ENCODE measurements around the gene CDC73. TPM values are rescaled to one million over a fixed set of nuclear protein-coding genes. Genes with fewer than 3 reads are reported as not detected.
A peak's percentile ranks its signal among the peaks of the same experiment; 100 is the strongest.

Gene CDC73
- total RNA-seq, 1 experiment from 2014 or later, result 63.2 TPM

- no peaks in the 10 kb centered on the region for H3K9me3 ChIP-seq (ENCODE audit: control insufficient read depth in 1 of 2, insufficient read depth in 1 of 2, low read depth in 1 of 2, low read length in 2 of 2)
- peaks cover 13% of the 10 kb centered on the region; the same call in 1 of the 2 replicates for H4K20me1 ChIP-seq (ENCODE audit: insufficient read depth)
- CTCF ChIA-PET, result interaction anchor here (2.4 kb wide), 1 partner anchor 13 kb away, joined by 14 read pairs; no protein-coding TSS in a partner anchor
- RAD21 ChIA-PET (ENCODE audit: low non-redundant PET in 1 of 2, low total read pairs in 2 of 2, uncharacterized antibody in 2 of 2, unreplicated experiment in 2 of 2), result no interaction called here
- POLR2A ChIA-PET, result no interaction called here
- H3K27ac ChIP-seq (ENCODE audit: low read depth, low read length), result no peak overlapping the region
- intact Hi-C loops (cut with micrococcal nuclease), result no loop called here
- H3K9ac ChIP-seq (ENCODE audit: low read length), result no peak overlapping the region
- peaks cover 6 to 15% of the 10 kb centered on the region in 2 experiments; a peak in 3 of 4 replicates for H3K36me3 ChIP-seq (ENCODE audit: control insufficient read depth in 1 of 2, insufficient read depth in 2 of 2, low read length in 2 of 2)
- H3K79me2 ChIP-seq (ENCODE audit: insufficient read depth, low read length), result peaks cover 66% of the 10 kb centered on the region
- peaks cover 0 to 11% of the 10 kb centered on the region in 2 experiments; a peak in 2 of 4 replicates for H3K4me1 ChIP-seq (ENCODE audit: control insufficient read depth in 1 of 2, insufficient read depth in 2 of 2, low read length in 2 of 2)
- no peaks in the 10 kb centered on the region for H3K9me2 ChIP-seq (ENCODE audit: insufficient read depth)
- ATAC-seq (no peak; the same call in 1 of the 2 replicates), DNase-seq (ENCODE audit: low read depth, low spot score) (no peak)
- H3K27me3 ChIP-seq (ENCODE audit: insufficient read depth, low read length), result no peaks in the 10 kb centered on the region
- TF ChIP-seq FOSL1 (IDR thresholded peaks at IDR 0.05; ENCODE audit: low read depth) (no peak), RAD21 (IDR thresholded peaks at IDR 0.05; ENCODE audit: low read depth) (no peak), CBX3 (IDR thresholded peaks at IDR 0.05; ENCODE audit: low read depth) (no peak), ELF1 (IDR thresholded peaks at IDR 0.05; ENCODE audit: borderline replicate concordance, low read depth) (no peak), MAX (IDR thresholded peaks at IDR 0.05) (no peak), POLR2A (IDR thresholded peaks at IDR 0.05; ENCODE audit: borderline replicate concordance, extremely low read depth, insufficient read depth, insufficient read length) (no peak), YY1 (IDR thresholded peaks at IDR 0.05; ENCODE audit: extremely low read depth, insufficient replicate concordance, low read depth, low read length) (no peak)
- no peak overlapping the region for H2AFZ ChIP-seq (ENCODE audit: low read depth, low read length, poor library complexity, severe bottlenecking)
- H3K4me2 ChIP-seq (ENCODE audit: low read length), result peak overlapping the region; percentile 4; the same call in 1 of the 2 replicates
- BruUV-seq (replicated peaks), result no TSS peak
- no peak overlapping the region for H3K4me3 ChIP-seq (replicated peaks in 1 of 2; ENCODE audit: low read depth in 1 of 2, low read length in 2 of 2)
Measured at GRCh38 chr1:193156117-193156821, 34.4 kb downstream of the CDC73 start.

DNA sequence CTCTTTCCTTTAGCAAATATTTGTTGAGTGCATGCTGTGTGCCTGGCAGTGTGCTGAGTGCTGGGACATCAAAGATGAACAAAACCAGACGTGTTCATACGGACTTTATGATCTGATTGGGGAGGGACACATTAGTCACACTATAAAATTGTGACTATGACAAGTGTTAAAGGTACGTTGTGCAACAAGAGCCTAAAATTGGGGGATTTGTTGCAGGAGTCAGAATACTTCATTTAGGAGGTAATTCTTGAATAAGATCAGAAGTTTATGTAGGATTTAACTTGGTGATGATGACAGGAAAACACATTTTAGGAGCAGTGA, 35.0 kb downstream of the CDC73 start:
- peak overlapping the region; percentile 4; the same call in 1 of the 2 replicates for H3K4me2 ChIP-seq (ENCODE audit: low read length)
- peaks cover 6 to 12% of the 10 kb centered on the region in 2 experiments; a peak in 3 of 4 replicates for H3K36me3 ChIP-seq (ENCODE audit: control insufficient read depth in 1 of 2, insufficient read depth in 2 of 2, low read length in 2 of 2)
- H3K9ac ChIP-seq (ENCODE audit: low read length), result no peak overlapping the region
- H3K4me3 ChIP-seq (replicated peaks in 1 of 2; ENCODE audit: low read depth in 1 of 2, low read length in 2 of 2), result no peak overlapping the region
- no peaks in the 10 kb centered on the region for H3K9me2 ChIP-seq (ENCODE audit: insufficient read depth)
- peaks cover 66% of the 10 kb centered on the region for H3K79me2 ChIP-seq (ENCODE audit: insufficient read depth, low read length)
- peak; percentile 67 for ATAC-seq
- BruUV-seq (replicated peaks), result no TSS peak
- H2AFZ ChIP-seq (ENCODE audit: low read depth, low read length, poor library complexity, severe bottlenecking), result no peak overlapping the region
- H3K4me1 ChIP-seq (ENCODE audit: control insufficient read depth in 1 of 2, insufficient read depth in 2 of 2, low read length in 2 of 2), result peaks cover 0 to 11% of the 10 kb centered on the region in 2 experiments; a peak in 2 of 4 replicates
- intact Hi-C loops (cut with micrococcal nuclease), result no loop called here
- H3K27ac ChIP-seq (ENCODE audit: low read depth, low read length), result no peak overlapping the region
- no peak for DNase-seq (ENCODE audit: low read depth, low spot score)
- CTCF ChIA-PET, result interaction anchor here (1.7 to 2.4 kb wide), 2 partner anchors 14 kb away, joined by 6 to 14 read pairs; no protein-coding TSS in a partner anchor
- H3K9me3 ChIP-seq (ENCODE audit: control insufficient read depth in 1 of 2, insufficient read depth in 1 of 2, low read depth in 1 of 2, low read length in 2 of 2), result no peaks in the 10 kb centered on the region
- H3K27me3 ChIP-seq (ENCODE audit: insufficient read depth, low read length), result no peaks in the 10 kb centered on the region
- RAD21 ChIA-PET (ENCODE audit: low non-redundant PET in 1 of 2, low total read pairs in 2 of 2, uncharacterized antibody in 2 of 2, unreplicated experiment in 2 of 2), result no interaction called here
- POLR2A ChIA-PET, result no interaction called here
- H4K20me1 ChIP-seq (ENCODE audit: insufficient read depth), result peaks cover 13% of the 10 kb centered on the region; the same call in 1 of the 2 replicates
- TF ChIP-seq POLR2AphosphoS5 (IDR thresholded peaks at IDR 0.05; ENCODE audit: low read depth, low read length) (no peak), YY1 (IDR thresholded peaks at IDR 0.05; ENCODE audit: extremely low read depth, insufficient replicate concordance, low read depth, low read length) (no peak), ATF3 (IDR thresholded peaks at IDR 0.05) (no peak), REST (IDR thresholded peaks at IDR 0.05; ENCODE audit: low read depth) (no peak), ELF1 (IDR thresholded peaks at IDR 0.05; ENCODE audit: borderline replicate concordance, low read depth) (no peak), SIN3A (IDR thresholded peaks at IDR 0.05; ENCODE audit: low read depth) (no peak), EGR1 (IDR thresholded peaks at IDR 0.05; ENCODE audit: low read depth) (no peak), JUND (IDR thresholded peaks at IDR 0.05) (no peak), MAX (IDR thresholded peaks at IDR 0.05) (no peak), EZH2phosphoT487 (IDR thresholded peaks at IDR 0.05; ENCODE audit: borderline replicate concordance) (no peak)

Data from HCT116 (cell line).